HEK293 (cell line): Measurements from ENCODE around the gene ZKSCAN5.
A peak's percentile ranks its signal among the peaks of the same experiment; 100 is the strongest.

ENCODE experiments used
- CTCF ChIA-PET: fragments of 350-600 bp; formaldehyde crosslinking; extraction: SDS; loops from one replicate; lab custom pipeline; 2021; ENCODE audit warnings: antibody characterized with exemption; lab: Yijun Ruan, JAX
- POLR2A ChIA-PET: fragments of 300-600 bp; formaldehyde crosslinking; extraction: SDS; loops from one replicate; lab custom pipeline; 2020; ENCODE audit warnings: antibody characterized with exemption, inconsistent platforms; lab: Yijun Ruan, JAX
- H3K27ac ChIP-seq: fragments of 200-500 bp; sonication (Bioruptor generic); 2 replicates; pipeline ENCODE4 v1.5.1; 2014; ENCODE audit warnings: low read depth, low read length, control low read depth, inconsistent platforms; ENCODE audit errors: extremely low read depth
- H3K36me3 ChIP-seq, 2 experiments: fragments of 200-500 bp in 1 of 2; sonication (Bioruptor generic) in 1 of 2; 1 replicate in 1 of 2; 2 replicates in 1 of 2; pipeline ENCODE4 v1.5.1; 2014 to 2017; ENCODE audit warnings: inconsistent platforms in 2 of 2, low read length in 2 of 2; ENCODE audit not compliant: control insufficient read depth in 2 of 2, insufficient read depth in 1 of 2
- H3K4me1 ChIP-seq: fragments of 200-500 bp; sonication (Bioruptor generic); 2 replicates; pipeline ENCODE4 v1.5.1; 2014; ENCODE audit warnings: mild to moderate bottlenecking, low read length, inconsistent platforms; ENCODE audit not compliant: control insufficient read depth, insufficient read depth
- H3K4me3 ChIP-seq: 2 replicates; pipeline ENCODE4 v1.5.1; 2011; ENCODE audit warnings: low read depth, mild to moderate bottlenecking, control low read depth, low read length, moderate library complexity
- H3K9me3 ChIP-seq: fragments of 200-500 bp; sonication (Bioruptor generic); 2 replicates; pipeline ENCODE4 v1.5.1; 2014; ENCODE audit warnings: low read depth, low read length, inconsistent platforms; ENCODE audit not compliant: control insufficient read depth, insufficient read depth
- GFI1B ChIP-seq: fragments of 450-650 bp; formaldehyde crosslinking; IDR thresholded peaks from 2 replicates; pipeline ENCODE4 v1.5.1; 2016; ENCODE audit warnings: missing biosample characterization, missing genetic modification characterization
- GLIS2 ChIP-seq: fragments of 450-650 bp; formaldehyde crosslinking; IDR thresholded peaks from 2 replicates; pipeline ENCODE4 v1.5.1; 2016; ENCODE audit warnings: missing biosample characterization, missing genetic modification characterization
- IKZF3 ChIP-seq: fragments of 450-650 bp; IDR thresholded peaks from 2 replicates; pipeline ENCODE4 v1.5.0; 2018; ENCODE audit warnings: missing biosample characterization, mild to moderate bottlenecking, missing genetic modification characterization, moderate library complexity
- KLF1 ChIP-seq: fragments of 450-650 bp; formaldehyde crosslinking; IDR thresholded peaks from 2 replicates; pipeline ENCODE4 v1.5.1; 2016; ENCODE audit warnings: missing biosample characterization, missing genetic modification characterization
- MYNN ChIP-seq: fragments of 450-650 bp; formaldehyde crosslinking; IDR thresholded peaks from 2 replicates; pipeline ENCODE4 v1.5.1; 2016; ENCODE audit warnings: missing biosample characterization, missing genetic modification characterization, borderline replicate concordance
- OVOL3 ChIP-seq: fragments of 450-650 bp; formaldehyde crosslinking; IDR thresholded peaks from 2 replicates; pipeline ENCODE4 v1.5.1; 2016; ENCODE audit warnings: missing biosample characterization, missing genetic modification characterization
- SETDB1 ChIP-seq: IDR thresholded peaks from one replicate; pipeline ENCODE4 v1.6.1; 2017; ENCODE audit warnings: mild to moderate bottlenecking, low read length, moderate library complexity, mixed read lengths; ENCODE audit not compliant: insufficient read length
- SP7 ChIP-seq: fragments of 450-650 bp; formaldehyde crosslinking; IDR thresholded peaks from 2 replicates; pipeline ENCODE4 v1.5.1; 2016; ENCODE audit warnings: missing biosample characterization, missing genetic modification characterization
- YY1 ChIP-seq: fragments of 450-650 bp; formaldehyde crosslinking; IDR thresholded peaks from 2 replicates; pipeline ENCODE4 v1.5.1; 2018; ENCODE audit warnings: missing biosample characterization, missing genetic modification characterization
- ZBTB21 ChIP-seq: fragments of 450-650 bp; formaldehyde crosslinking; IDR thresholded peaks from 2 replicates; pipeline ENCODE4 v1.5.1; 2017; ENCODE audit warnings: missing biosample characterization, missing genetic modification characterization
- ZFP69B ChIP-seq: fragments of 450-650 bp; formaldehyde crosslinking; IDR thresholded peaks from 2 replicates; pipeline ENCODE4 v1.5.1; 2016; ENCODE audit warnings: missing biosample characterization, missing genetic modification characterization
- ZNF133 ChIP-seq: fragments of 450-650 bp; formaldehyde crosslinking; IDR thresholded peaks from 2 replicates; pipeline ENCODE4 v1.5.1; 2016; ENCODE audit warnings: missing biosample characterization, missing genetic modification characterization
- ZNF157 ChIP-seq: fragments of 450-650 bp; formaldehyde crosslinking; IDR thresholded peaks from 2 replicates; pipeline ENCODE4 v1.5.1; 2016; ENCODE audit warnings: missing biosample characterization, missing genetic modification characterization
- ZNF23 ChIP-seq: fragments of 450-650 bp; formaldehyde crosslinking; IDR thresholded peaks from 2 replicates; pipeline ENCODE4 v1.5.1; 2016; ENCODE audit warnings: missing biosample characterization, missing genetic modification characterization, borderline replicate concordance
- ZNF302 ChIP-seq: fragments of 450-650 bp; formaldehyde crosslinking; IDR thresholded peaks from 2 replicates; pipeline ENCODE4 v1.5.1; 2016; ENCODE audit warnings: missing biosample characterization, missing genetic modification characterization, low read depth
- ZNF366 ChIP-seq: fragments of 450-650 bp; formaldehyde crosslinking; conservative IDR thresholded peaks from 2 replicates; pipeline ENCODE4 v1.5.1; 2016; ENCODE audit warnings: missing biosample characterization, missing genetic modification characterization
- ZNF416 ChIP-seq: fragments of 450-650 bp; formaldehyde crosslinking; IDR thresholded peaks from 2 replicates; pipeline ENCODE4 v1.5.1; 2016; ENCODE audit warnings: missing biosample characterization, missing genetic modification characterization
- ZNF426 ChIP-seq: fragments of 450-650 bp; formaldehyde crosslinking; IDR thresholded peaks from 2 replicates; pipeline ENCODE4 v1.5.1; 2017; ENCODE audit warnings: missing biosample characterization, missing genetic modification characterization, mild to moderate bottlenecking, inconsistent platforms, moderate library complexity
- ZNF555 ChIP-seq: fragments of 450-650 bp; formaldehyde crosslinking; conservative IDR thresholded peaks from 2 replicates; pipeline ENCODE4 v1.5.1; 2017; ENCODE audit warnings: missing biosample characterization, mild to moderate bottlenecking, missing genetic modification characterization, inconsistent platforms
- ZNF621 ChIP-seq: fragments of 450-650 bp; formaldehyde crosslinking; IDR thresholded peaks from 2 replicates; pipeline ENCODE4 v1.5.1; 2017; ENCODE audit warnings: missing biosample characterization, missing genetic modification characterization
- ZNF701 ChIP-seq: fragments of 450-650 bp; formaldehyde crosslinking; IDR thresholded peaks from 2 replicates; pipeline ENCODE4 v1.5.1; 2016; ENCODE audit warnings: missing biosample characterization, missing genetic modification characterization
- ZNF777 ChIP-seq: fragments of 450-650 bp; formaldehyde crosslinking; IDR thresholded peaks from 2 replicates; pipeline ENCODE4 v1.5.1; 2017; ENCODE audit warnings: missing biosample characterization, missing genetic modification characterization, borderline replicate concordance
- ZNF837 ChIP-seq: fragments of 450-650 bp; formaldehyde crosslinking; IDR thresholded peaks from 2 replicates; pipeline ENCODE4 v1.5.1; 2016; ENCODE audit warnings: missing biosample characterization, missing genetic modification characterization
- TF ChIP-seq, protein P1 (sequence below): fragments of 450-650 bp; formaldehyde crosslinking; IDR thresholded peaks from 2 replicates; pipeline ENCODE4 v1.5.1; 2017; ENCODE audit warnings: missing biosample characterization, missing genetic modification characterization
- TF ChIP-seq, protein P2 (sequence below): fragments of 450-650 bp; formaldehyde crosslinking; IDR thresholded peaks from 2 replicates; pipeline ENCODE4 v1.5.1; 2016; ENCODE audit warnings: missing biosample characterization, missing genetic modification characterization
- TF ChIP-seq, protein P3 (sequence below): fragments of 450-650 bp; formaldehyde crosslinking; IDR thresholded peaks from 2 replicates; pipeline ENCODE4 v1.5.1; 2016; ENCODE audit warnings: missing biosample characterization, missing genetic modification characterization, borderline replicate concordance
- TF ChIP-seq, protein P4 (sequence below): fragments of 450-650 bp; formaldehyde crosslinking; IDR thresholded peaks from 2 replicates; pipeline ENCODE4 v1.5.1; 2016; ENCODE audit warnings: missing biosample characterization, missing genetic modification characterization, borderline replicate concordance

ZKSCAN5 gene

DNA sequence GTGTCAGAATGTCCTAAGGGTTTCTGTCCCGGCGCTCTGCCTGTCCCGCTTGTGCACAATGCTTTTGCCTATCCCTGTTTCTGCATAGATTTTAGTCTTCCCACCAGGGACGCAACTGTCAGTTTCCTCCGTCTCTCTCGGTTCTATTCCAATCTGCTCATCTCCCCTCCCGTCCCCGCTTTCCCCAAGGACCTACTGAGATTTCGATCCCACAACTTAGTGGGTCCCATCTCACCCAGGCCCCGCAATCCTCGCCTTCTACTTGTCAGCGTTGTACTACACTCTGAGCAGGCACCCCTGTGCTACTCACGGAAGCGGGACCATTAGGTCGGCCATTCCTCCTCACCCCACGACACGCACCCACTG, 53.5 kb downstream of the ZKSCAN5 start:
- POLR2A ChIA-PET = interaction anchor here (0.5 to 3.4 kb wide), 15 partner anchors 9 to 361 kb away, joined by 3 to 26 read pairs (median 5); partner anchors contain the start of genes BUD31, CPSF4, PDAP1 and PTCD1
- peaks cover 7% of the 10 kb centered on the region for H3K4me1 ChIP-seq
- TF ChIP-seq, protein P1, sequence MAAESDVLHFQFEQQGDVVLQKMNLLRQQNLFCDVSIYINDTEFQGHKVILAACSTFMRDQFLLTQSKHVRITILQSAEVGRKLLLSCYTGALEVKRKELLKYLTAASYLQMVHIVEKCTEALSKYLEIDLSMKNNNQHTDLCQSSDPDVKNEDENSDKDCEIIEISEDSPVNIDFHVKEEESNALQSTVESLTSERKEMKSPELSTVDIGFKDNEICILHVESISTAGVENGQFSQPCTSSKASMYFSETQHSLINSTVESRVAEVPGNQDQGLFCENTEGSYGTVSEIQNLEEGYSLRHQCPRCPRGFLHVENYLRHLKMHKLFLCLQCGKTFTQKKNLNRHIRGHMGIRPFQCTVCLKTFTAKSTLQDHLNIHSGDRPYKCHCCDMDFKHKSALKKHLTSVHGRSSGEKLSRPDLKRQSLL = no peak
- TF ChIP-seq ZBTB21 (tag by site-specific recombination) (no peak), KLF1 (peak; percentile 9; the same call in 1 of the 2 replicates), IKZF3 (no peak), ZFP69B (tag by site-specific recombination) (no peak; the same call in 1 of the 2 replicates), ZNF777 (tag by site-specific recombination) (peak; percentile 73; the same call in 1 of the 2 replicates)
- TF ChIP-seq, protein P2, sequence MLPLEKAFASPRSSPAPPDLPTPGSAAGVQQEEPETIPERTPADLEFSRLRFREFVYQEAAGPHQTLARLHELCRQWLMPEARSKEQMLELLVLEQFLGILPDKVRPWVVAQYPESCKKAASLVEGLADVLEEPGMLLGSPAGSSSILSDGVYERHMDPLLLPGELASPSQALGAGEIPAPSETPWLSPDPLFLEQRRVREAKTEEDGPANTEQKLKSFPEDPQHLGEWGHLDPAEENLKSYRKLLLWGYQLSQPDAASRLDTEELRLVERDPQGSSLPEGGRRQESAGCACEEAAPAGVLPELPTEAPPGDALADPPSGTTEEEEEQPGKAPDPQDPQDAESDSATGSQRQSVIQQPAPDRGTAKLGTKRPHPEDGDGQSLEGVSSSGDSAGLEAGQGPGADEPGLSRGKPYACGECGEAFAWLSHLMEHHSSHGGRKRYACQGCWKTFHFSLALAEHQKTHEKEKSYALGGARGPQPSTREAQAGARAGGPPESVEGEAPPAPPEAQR (tag by site-specific recombination) = no peak
- TF ChIP-seq, all 188 proteins: peak for 2
- peaks cover 33 to 61% of the 10 kb centered on the region in 2 experiments for H3K36me3 ChIP-seq
- H3K9me3 ChIP-seq = no peaks in the 10 kb centered on the region
- CTCF ChIA-PET = no interaction called here
- peak overlapping the region; percentile 90 for H3K27ac ChIP-seq
- peak overlapping the region; percentile 93 for H3K4me3 ChIP-seq

DNA sequence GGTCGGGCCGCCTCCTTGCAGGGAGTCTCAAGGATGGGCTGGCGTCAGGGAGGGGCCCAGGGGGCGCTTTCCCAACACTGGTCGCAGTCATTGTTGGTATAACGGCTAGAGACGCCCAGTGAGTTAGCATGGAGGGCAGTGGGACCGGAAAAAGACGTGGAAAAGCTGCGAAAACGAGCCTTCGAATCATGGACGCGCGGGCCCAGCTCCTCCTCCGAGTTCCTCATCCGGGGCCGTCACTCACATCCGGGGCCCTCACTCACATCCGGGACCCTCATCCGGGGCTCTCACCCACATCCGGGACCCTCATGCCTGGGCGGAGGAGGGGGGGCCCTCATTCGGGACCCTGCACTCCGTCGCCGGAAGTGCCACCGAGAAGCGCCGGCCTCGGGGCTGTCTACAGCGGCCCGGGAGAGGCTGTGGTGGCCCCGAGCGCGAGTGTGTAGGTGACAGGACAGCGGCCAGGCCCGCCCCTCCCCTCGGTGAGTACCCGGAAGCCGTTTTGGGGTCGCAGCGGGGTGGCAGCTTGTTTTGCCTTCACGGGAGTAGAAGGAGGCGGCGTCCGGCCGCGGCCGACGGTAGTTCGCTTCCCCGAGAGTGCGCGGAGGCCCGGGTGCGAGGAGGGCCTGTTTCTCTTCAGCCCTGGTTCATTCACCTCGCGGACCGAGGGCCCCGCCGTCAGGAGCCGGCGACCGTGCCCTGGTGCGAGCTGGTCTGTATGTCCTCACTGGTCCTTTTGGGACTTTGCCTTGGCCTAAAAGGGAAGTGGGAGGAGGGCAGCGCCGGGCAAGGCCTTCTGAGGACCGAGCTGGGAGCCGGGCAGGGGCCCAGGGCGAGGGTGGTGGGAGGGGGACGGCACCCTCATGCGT, 54.1 kb downstream of the ZKSCAN5 start, which contains the start of gene ZNF655:
ZNF655 (plus strand) TSS at position 337 of the 869 bp plus-strand sequence. CDS start 1,918 bp downstream, outside the sequence.
- H3K36me3 ChIP-seq = peaks cover 39 to 61% of the 10 kb centered on the region in 2 experiments
- peaks cover 7% of the 10 kb centered on the region for H3K4me1 ChIP-seq
- POLR2A ChIA-PET = interaction anchor here (0.5 to 3.4 kb wide), 16 partner anchors 8 to 361 kb away, joined by 3 to 26 read pairs (median 5); partner anchors contain the start of genes BUD31, CPSF4, PDAP1 and PTCD1
- CTCF ChIA-PET = no interaction called here
- peak within 1 kb of the TSS; percentile 90 for H3K27ac ChIP-seq
- peak within 1 kb of the TSS; percentile 93 for H3K4me3 ChIP-seq
- H3K9me3 ChIP-seq = no peaks in the 10 kb centered on the region
- no peak for TF ChIP-seq ZNF23 (tag by site-specific recombination)
- TF ChIP-seq ZNF302 (tag by site-specific recombination) = no peak
- 0 out of 2 replicates have a peak, but pooled peaks have one; percentile 7 for TF ChIP-seq OVOL3 (tag by site-specific recombination)
- TF ChIP-seq ZNF837 (tag by site-specific recombination) = no peak
- TF ChIP-seq ZNF133 (tag by site-specific recombination) = no peak
- no peak for TF ChIP-seq GFI1B (tag by site-specific recombination)
- TF ChIP-seq, protein P3, sequence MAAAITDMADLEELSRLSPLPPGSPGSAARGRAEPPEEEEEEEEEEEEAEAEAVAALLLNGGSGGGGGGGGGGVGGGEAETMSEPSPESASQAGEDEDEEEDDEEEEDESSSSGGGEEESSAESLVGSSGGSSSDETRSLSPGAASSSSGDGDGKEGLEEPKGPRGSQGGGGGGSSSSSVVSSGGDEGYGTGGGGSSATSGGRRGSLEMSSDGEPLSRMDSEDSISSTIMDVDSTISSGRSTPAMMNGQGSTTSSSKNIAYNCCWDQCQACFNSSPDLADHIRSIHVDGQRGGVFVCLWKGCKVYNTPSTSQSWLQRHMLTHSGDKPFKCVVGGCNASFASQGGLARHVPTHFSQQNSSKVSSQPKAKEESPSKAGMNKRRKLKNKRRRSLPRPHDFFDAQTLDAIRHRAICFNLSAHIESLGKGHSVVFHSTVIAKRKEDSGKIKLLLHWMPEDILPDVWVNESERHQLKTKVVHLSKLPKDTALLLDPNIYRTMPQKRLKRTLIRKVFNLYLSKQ (tag by site-specific recombination) = no peak
- TF ChIP-seq, protein P4, sequence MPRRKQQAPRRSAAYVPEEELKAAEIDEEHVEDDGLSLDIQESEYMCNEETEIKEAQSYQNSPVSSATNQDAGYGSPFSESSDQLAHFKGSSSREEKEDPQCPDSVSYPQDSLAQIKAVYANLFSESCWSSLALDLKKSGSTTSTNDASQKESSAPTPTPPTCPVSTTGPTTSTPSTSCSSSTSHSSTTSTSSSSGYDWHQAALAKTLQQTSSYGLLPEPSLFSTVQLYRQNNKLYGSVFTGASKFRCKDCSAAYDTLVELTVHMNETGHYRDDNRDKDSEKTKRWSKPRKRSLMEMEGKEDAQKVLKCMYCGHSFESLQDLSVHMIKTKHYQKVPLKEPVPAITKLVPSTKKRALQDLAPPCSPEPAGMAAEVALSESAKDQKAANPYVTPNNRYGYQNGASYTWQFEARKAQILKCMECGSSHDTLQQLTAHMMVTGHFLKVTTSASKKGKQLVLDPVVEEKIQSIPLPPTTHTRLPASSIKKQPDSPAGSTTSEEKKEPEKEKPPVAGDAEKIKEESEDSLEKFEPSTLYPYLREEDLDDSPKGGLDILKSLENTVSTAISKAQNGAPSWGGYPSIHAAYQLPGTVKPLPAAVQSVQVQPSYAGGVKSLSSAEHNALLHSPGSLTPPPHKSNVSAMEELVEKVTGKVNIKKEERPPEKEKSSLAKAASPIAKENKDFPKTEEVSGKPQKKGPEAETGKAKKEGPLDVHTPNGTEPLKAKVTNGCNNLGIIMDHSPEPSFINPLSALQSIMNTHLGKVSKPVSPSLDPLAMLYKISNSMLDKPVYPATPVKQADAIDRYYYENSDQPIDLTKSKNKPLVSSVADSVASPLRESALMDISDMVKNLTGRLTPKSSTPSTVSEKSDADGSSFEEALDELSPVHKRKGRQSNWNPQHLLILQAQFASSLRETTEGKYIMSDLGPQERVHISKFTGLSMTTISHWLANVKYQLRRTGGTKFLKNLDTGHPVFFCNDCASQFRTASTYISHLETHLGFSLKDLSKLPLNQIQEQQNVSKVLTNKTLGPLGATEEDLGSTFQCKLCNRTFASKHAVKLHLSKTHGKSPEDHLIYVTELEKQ (tag by site-specific recombination) = no peak
- no peak for TF ChIP-seq ZNF701 (tag by site-specific recombination)
- TF ChIP-seq ZNF157 = no peak
- no peak for TF ChIP-seq ZNF621 (tag by site-specific recombination)
- no peak for TF ChIP-seq ZNF416 (tag by site-specific recombination)
- no peak for TF ChIP-seq MYNN (tag by site-specific recombination)
- TF ChIP-seq SP7 (tag by site-specific recombination) = peak; percentile 39; the same call in 1 of the 2 replicates
- peak; percentile 90 for TF ChIP-seq YY1 (tag by site-specific recombination)
- TF ChIP-seq ZNF777 (tag by site-specific recombination) = no peak; the same call in none of the 2 replicates
- TF ChIP-seq SETDB1 = no peak
- TF ChIP-seq ZNF426 = no peak
- TF ChIP-seq ZNF366 (tag by site-specific recombination) = no peak
- no peak for TF ChIP-seq ZNF555 (tag by site-specific recombination)
- peak; percentile 63 for TF ChIP-seq GLIS2 (tag by site-specific recombination)
